Osteoblast (primary cell): ENCODE results near the gene PRKN. TPM values are rescaled to one million over a fixed set of nuclear protein-coding genes. Genes with fewer than 3 reads are reported as not detected.

Experiments
- DNase-seq: peaks from one replicate; pipeline ENCODE4 v3.0.0; 2011; ENCODE audit warnings: low spot score, mixed read lengths; ENCODE audit not compliant: insufficient read length; ENCODE audit errors: missing footprints
- H2AFZ ChIP-seq: 2 replicates; pipeline ENCODE4 v1.6.0; 2011; ENCODE audit warnings: mild to moderate bottlenecking, low read length
- H3K27ac ChIP-seq: 2 replicates; pipeline ENCODE4 v1.5.1; 2011; ENCODE audit warnings: mild to moderate bottlenecking, low read depth, low read length, moderate library complexity
- H3K27me3 ChIP-seq: 2 replicates; pipeline ENCODE4 v1.6.0; 2012; ENCODE audit warnings: mild to moderate bottlenecking, control low read depth, inconsistent platforms, low read length, moderate library complexity; ENCODE audit not compliant: insufficient read depth
- H3K36me3 ChIP-seq: 2 replicates; pipeline ENCODE4 v1.5.1; 2011; ENCODE audit warnings: mild to moderate bottlenecking, low read length, control low read depth, moderate library complexity; ENCODE audit not compliant: insufficient read depth
- H3K4me1 ChIP-seq: 2 replicates; pipeline ENCODE4 v1.5.1; 2011; ENCODE audit warnings: mild to moderate bottlenecking, low read length, control low read depth, moderate library complexity; ENCODE audit not compliant: insufficient read depth
- H3K4me2 ChIP-seq: 2 replicates; pipeline ENCODE4 v1.6.0; 2011; ENCODE audit warnings: mild to moderate bottlenecking, low read length; ENCODE audit not compliant: insufficient read depth
- H3K4me3 ChIP-seq: fragments of 200-600 bp; sonication (generic); 3 replicates; pipeline ENCODE4 v1.5.1; 2012; ENCODE audit warnings: mild to moderate bottlenecking, low read length, inconsistent platforms; ENCODE audit not compliant: insufficient read depth
- H3K79me2 ChIP-seq: 2 replicates; pipeline ENCODE4 v1.6.0; 2012; ENCODE audit warnings: mild to moderate bottlenecking, low read length, control low read depth, inconsistent platforms; ENCODE audit not compliant: insufficient read depth
- H3K9me3 ChIP-seq: 2 replicates; pipeline ENCODE4 v1.5.1; 2011; ENCODE audit warnings: low read depth, low read length, control low read depth
- H4K20me1 ChIP-seq: 2 replicates; pipeline ENCODE4 v1.6.0; 2012; ENCODE audit warnings: mild to moderate bottlenecking, low read length, control low read depth; ENCODE audit not compliant: insufficient read depth
- total RNA-seq: library from RNA; depleted of rRNA; stranded (reverse); fragments of >200 nt; gene quantifications from 2 replicates; pipeline ENCODE4 v1.2.3, GENCODE V29; 2012
- TF ChIP-seq, protein P1 (sequence below): IDR thresholded peaks from 2 replicates; pipeline ENCODE4 v1.5.1; 2011; ENCODE audit warnings: mild to moderate bottlenecking, low read depth, low read length, moderate library complexity; ENCODE audit errors: extremely low read depth

PRKN gene
- total RNA-seq, 1 donor, result 2.9 TPM

GRCh38 chr6:161407115-161407514 lies 1320.5 kb downstream of the PRKN start:
- TF ChIP-seq, protein P1, sequence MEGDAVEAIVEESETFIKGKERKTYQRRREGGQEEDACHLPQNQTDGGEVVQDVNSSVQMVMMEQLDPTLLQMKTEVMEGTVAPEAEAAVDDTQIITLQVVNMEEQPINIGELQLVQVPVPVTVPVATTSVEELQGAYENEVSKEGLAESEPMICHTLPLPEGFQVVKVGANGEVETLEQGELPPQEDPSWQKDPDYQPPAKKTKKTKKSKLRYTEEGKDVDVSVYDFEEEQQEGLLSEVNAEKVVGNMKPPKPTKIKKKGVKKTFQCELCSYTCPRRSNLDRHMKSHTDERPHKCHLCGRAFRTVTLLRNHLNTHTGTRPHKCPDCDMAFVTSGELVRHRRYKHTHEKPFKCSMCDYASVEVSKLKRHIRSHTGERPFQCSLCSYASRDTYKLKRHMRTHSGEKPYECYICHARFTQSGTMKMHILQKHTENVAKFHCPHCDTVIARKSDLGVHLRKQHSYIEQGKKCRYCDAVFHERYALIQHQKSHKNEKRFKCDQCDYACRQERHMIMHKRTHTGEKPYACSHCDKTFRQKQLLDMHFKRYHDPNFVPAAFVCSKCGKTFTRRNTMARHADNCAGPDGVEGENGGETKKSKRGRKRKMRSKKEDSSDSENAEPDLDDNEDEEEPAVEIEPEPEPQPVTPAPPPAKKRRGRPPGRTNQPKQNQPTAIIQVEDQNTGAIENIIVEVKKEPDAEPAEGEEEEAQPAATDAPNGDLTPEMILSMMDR, result no peak
- Histone ChIP-seq H3K4me1 (peaks cover 16% of the 10 kb centered on the region), H3K79me2 (no peaks in the 10 kb centered on the region), H3K27ac (peak overlapping the region; percentile 2), H3K4me3 (no peak overlapping the region), H3K36me3 (no peaks in the 10 kb centered on the region), H3K27me3 (no peaks in the 10 kb centered on the region), H4K20me1 (no peaks in the 10 kb centered on the region), H2AFZ (no peak overlapping the region), H3K9me3 (no peaks in the 10 kb centered on the region), H3K4me2 (peak overlapping the region; percentile 22)
- no peak for DNase-seq

DNA sequence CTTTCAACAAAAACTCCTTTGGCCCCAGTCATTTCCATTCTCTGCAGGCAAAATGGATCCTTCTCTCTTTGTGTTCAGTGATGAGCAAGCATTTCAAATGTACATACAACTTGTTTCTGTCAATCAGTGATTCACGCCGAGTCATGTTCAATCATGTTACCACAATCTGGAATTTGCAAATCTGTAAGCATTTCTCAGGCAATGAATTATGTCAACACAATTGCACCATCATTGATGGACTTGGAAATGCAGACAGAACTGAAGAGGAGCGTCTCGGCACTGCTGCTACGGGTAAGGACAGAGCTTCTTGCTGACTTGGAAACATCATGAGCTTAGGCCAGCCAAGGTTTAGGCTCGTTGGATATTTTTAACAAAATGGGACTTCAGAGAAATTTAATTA lies 1320.9 kb downstream of the PRKN start:
- H3K27ac ChIP-seq, result peak overlapping the region; percentile 49
- no peak for DNase-seq
- peak overlapping the region; percentile 9 for H3K4me2 ChIP-seq
- TF ChIP-seq, protein P1, result no peak
- H3K9me3 ChIP-seq, result no peaks in the 10 kb centered on the region
- H3K27me3 ChIP-seq, result no peaks in the 10 kb centered on the region
- no peaks in the 10 kb centered on the region for H3K36me3 ChIP-seq
- no peaks in the 10 kb centered on the region for H3K79me2 ChIP-seq
- H3K4me3 ChIP-seq, result no peak overlapping the region
- H3K4me1 ChIP-seq, result peaks cover 16% of the 10 kb centered on the region
- no peaks in the 10 kb centered on the region for H4K20me1 ChIP-seq
- H2AFZ ChIP-seq, result no peak overlapping the region

- H3K4me1 ChIP-seq, result peaks cover 16% of the 10 kb centered on the region
- DNase-seq, result no peak
- H3K27me3 ChIP-seq, result no peaks in the 10 kb centered on the region
- H2AFZ ChIP-seq, result no peak overlapping the region
- no peak overlapping the region for H3K4me3 ChIP-seq
- H3K79me2 ChIP-seq, result no peaks in the 10 kb centered on the region
- H4K20me1 ChIP-seq, result no peaks in the 10 kb centered on the region
- H3K4me2 ChIP-seq, result no peak overlapping the region
- TF ChIP-seq, protein P1, result no peak
- no peaks in the 10 kb centered on the region for H3K9me3 ChIP-seq
- H3K36me3 ChIP-seq, result no peaks in the 10 kb centered on the region
- H3K27ac ChIP-seq, result no peak overlapping the region
These were observed 1322.1 kb downstream of the PRKN start for GRCh38 chr6:161405418-161405817.

- H3K27ac ChIP-seq, result no peak overlapping the region
- H2AFZ ChIP-seq, result no peak overlapping the region
- no peak overlapping the region for H3K4me3 ChIP-seq
- no peaks in the 10 kb centered on the region for H3K36me3 ChIP-seq
- H3K9me3 ChIP-seq, result no peaks in the 10 kb centered on the region
- H3K79me2 ChIP-seq, result no peaks in the 10 kb centered on the region
- H4K20me1 ChIP-seq, result no peaks in the 10 kb centered on the region
- H3K4me1 ChIP-seq, result peaks cover 16% of the 10 kb centered on the region
- no peaks in the 10 kb centered on the region for H3K27me3 ChIP-seq
- H3K4me2 ChIP-seq, result no peak overlapping the region
- DNase-seq, result no peak
- TF ChIP-seq, protein P1, result no peak
These were observed 1323.8 kb downstream of the PRKN start for GRCh38 chr6:161403717-161404116.
